ENCODE measurements around the gene DPM3.

DNA sequence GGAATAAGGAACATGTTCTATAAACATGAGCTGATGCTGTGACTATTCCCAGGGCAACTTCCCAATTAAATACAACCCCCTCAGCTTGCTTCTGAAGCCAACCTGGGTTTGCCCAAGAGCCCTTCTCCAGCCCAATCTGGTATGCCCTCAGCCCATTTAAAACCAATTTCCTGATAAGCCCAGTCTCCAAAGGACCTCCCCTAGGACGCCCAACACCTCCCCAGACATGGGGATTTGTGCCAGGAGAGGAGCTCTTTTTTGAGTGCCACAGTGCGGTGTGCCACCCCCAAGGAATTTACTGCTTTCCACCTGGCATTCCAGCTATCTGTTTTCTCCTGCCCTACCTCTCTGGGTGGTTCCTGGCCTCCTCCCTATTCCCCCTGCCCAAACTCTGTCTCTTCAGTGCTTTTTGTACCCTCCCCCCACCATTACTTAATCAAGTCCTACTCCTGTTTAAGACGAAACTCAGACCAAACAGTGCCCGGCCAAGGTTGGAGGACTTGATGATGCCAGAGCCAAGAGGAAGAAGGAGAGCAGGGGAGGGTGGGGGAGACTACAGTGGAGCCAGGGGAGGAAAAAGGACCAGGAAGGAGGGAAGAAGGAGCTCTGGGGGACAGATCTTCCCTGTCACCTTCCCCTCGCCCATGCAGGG lies 24.1 kb downstream of the DPM3 start:
- TF ChIP-seq, protein P1, sequence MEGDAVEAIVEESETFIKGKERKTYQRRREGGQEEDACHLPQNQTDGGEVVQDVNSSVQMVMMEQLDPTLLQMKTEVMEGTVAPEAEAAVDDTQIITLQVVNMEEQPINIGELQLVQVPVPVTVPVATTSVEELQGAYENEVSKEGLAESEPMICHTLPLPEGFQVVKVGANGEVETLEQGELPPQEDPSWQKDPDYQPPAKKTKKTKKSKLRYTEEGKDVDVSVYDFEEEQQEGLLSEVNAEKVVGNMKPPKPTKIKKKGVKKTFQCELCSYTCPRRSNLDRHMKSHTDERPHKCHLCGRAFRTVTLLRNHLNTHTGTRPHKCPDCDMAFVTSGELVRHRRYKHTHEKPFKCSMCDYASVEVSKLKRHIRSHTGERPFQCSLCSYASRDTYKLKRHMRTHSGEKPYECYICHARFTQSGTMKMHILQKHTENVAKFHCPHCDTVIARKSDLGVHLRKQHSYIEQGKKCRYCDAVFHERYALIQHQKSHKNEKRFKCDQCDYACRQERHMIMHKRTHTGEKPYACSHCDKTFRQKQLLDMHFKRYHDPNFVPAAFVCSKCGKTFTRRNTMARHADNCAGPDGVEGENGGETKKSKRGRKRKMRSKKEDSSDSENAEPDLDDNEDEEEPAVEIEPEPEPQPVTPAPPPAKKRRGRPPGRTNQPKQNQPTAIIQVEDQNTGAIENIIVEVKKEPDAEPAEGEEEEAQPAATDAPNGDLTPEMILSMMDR (IDR thresholded peaks at IDR 0.05) = no peak
- TF ChIP-seq ZNF317 (CRISPR knock-in tag; IDR thresholded peaks at IDR 0.05; ENCODE audit: borderline replicate concordance, low read depth) = no peak
- TF ChIP-seq, protein P2, sequence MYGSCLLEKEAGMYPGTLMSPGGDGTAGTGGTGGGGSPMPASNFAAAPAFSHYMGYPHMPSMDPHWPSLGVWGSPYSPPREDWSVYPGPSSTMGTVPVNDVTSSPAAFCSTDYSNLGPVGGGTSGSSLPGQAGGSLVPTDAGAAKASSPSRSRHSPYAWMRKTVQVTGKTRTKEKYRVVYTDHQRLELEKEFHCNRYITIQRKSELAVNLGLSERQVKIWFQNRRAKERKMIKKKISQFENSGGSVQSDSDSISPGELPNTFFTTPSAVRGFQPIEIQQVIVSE (CRISPR knock-in tag; IDR thresholded peaks at IDR 0.05; ENCODE audit: borderline replicate concordance) = no peak
- no peak for TF ChIP-seq SP1 (CRISPR knock-in tag; conservative IDR thresholded peaks at IDR 0.05)
- TF ChIP-seq, protein P3, sequence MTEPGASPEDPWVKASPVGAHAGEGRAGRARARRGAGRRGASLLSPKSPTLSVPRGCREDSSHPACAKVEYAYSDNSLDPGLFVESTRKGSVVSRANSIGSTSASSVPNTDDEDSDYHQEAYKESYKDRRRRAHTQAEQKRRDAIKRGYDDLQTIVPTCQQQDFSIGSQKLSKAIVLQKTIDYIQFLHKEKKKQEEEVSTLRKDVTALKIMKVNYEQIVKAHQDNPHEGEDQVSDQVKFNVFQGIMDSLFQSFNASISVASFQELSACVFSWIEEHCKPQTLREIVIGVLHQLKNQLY (CRISPR knock-in tag; IDR thresholded peaks at IDR 0.05) = no peak
- TF ChIP-seq TP53 (CRISPR knock-in tag; IDR thresholded peaks at IDR 0.05) = no peak
- no peak for TF ChIP-seq NR3C1 (CRISPR knock-in tag; conservative IDR thresholded peaks at IDR 0.05; ENCODE audit: low read depth)
- no peak for TF ChIP-seq FOXK1 (CRISPR knock-in tag; IDR thresholded peaks at IDR 0.05)
- no peak for TF ChIP-seq ESRRA (CRISPR knock-in tag; IDR thresholded peaks at IDR 0.05; ENCODE audit: borderline replicate concordance)

Data from WTC11 (cell line).